NCI-H82 treated with DMSO at 0.1 percent for 48 hours (cell line): ENCODE measurements around the gene EDRF1.
"Not testable (repeated sequence)": the region's sequence is repeated elsewhere in the genome, so short reads cannot be mapped to it uniquely, and the experiment has no call there.

Experiments
- DNase-seq: peaks from one replicate; lab custom pipeline; 2025; ENCODE audit not compliant: unreplicated experiment; lab: John Stamatoyannopoulos, UW

EDRF1 gene, protein sequence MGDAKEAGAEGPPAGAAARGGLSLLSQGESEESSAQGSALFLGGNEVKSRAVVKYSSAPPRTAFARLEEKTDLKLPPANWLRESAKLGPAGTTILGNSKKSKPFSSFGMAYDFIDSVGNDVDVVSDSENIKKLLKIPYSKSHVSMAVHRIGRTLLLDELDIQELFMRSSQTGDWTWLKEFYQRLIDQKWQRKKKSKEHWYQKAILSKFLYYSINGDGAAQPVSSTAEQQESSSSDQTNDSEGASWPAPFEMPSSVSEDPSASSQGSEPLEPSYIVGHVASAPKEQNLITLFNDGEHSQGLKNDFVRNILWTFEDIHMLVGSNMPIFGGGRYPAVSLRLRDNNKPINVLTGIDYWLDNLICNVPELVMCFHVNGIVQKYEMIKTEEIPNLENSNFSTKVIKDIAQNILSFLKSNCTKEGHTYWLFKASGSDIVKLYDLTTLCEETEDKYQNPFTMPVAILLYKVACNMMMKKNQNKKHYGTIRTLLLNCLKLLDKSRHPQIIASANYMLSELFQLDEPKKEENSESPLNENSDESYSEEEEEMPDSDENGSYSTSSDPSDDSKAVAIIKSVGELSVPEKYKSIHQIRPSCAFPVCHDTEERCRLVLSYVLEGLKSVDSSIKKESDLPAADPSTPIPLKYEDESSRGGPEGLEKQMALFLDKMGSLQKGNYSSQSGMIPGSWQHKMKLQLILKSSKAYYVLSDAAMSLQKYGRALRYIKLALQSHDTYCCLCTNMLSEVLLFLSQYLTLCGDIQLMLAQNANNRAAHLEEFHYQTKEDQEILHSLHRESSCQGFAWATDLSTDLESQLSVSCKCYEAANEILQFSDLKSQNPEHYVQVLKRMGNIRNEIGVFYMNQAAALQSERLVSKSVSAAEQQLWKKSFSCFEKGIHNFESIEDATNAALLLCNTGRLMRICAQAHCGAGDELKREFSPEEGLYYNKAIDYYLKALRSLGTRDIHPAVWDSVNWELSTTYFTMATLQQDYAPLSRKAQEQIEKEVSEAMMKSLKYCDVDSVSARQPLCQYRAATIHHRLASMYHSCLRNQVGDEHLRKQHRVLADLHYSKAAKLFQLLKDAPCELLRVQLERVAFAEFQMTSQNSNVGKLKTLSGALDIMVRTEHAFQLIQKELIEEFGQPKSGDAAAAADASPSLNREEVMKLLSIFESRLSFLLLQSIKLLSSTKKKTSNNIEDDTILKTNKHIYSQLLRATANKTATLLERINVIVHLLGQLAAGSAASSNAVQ

DNA sequence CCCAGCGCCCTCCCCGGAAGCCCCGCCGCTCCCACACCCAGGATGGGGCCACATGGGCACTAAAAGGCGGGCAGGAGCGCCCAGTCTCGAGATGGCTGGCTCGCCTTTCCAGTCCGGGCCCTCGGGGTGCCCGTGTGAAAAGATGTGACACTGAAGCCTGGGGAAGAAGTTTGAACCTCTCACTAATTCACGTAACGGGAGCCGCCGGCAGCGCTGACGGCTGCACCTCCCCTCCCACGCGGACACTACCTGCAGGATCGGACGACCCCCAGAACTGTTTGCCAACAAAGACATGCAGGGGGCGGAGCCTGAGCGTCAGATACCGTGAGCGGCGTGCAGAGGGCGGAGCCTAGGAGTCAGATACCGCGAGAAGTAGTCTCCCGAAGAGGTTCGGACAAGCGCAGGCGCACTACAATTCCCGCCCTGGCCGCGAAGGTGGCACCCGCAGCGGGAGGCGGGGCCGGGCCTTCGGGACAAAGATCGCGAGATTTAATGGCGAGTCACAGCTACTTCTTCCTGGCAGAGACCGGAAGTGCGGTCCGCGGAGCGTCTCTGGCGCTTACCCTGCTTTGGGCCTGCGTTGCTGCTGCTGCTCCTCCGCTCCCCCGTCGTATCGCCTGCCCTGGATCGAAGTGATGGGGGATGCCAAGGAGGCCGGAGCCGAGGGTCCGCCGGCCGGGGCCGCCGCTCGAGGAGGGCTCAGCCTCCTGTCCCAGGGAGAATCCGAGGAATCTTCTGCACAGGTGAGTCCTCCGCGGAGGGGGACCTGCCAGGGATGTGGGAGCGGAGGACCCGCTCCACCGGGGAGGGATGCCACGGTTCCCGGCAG lies at the start of gene EDRF1:
TSS of gene EDRF1 (plus strand) at position 537 of the 829 bp plus-strand sequence. CDS start at position 636, 99 bp downstream.
- peak; percentile 96 for DNase-seq

DNA sequence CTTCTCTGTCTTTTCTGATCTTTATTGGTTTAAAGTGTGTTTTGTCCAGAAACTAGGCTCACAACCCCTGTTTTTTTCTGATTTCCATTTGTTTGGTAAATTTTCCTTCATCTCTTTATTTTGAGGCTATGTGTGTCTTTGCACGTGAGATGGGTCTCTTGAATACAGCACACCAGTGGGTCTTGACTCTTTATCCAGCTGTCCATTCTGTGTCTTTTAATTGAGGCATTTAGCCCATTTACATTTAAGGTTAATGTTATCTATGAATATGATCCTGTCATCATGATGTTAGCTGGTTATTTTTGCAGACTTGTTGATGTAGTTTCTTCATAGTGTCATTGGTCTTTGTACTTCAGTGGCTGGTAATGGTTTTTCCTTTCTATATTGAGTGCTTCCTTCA lies 46.6 kb upstream of the EDRF1 start:
- no peak for DNase-seq

DNA sequence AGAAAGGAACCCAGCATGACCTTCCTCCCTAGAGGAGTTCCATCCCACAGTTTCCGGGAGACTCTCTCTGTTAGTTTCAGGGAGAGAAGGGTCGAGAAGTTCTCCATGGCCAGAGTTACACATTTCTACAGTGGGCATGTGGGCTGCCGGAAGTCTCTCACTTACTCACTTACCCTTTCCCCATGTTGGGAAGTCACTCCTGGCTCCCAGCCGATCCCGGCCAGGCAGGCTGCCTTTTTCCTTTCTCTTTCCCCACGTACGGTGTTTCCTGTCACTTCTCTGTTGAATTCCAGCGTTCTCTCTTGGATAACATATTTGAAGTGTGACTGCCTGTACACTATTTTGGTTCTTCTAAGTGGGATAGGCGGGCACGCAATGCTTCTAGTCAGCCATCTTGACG lies 40.1 kb upstream of the EDRF1 start:
- no peak for DNase-seq

DNA sequence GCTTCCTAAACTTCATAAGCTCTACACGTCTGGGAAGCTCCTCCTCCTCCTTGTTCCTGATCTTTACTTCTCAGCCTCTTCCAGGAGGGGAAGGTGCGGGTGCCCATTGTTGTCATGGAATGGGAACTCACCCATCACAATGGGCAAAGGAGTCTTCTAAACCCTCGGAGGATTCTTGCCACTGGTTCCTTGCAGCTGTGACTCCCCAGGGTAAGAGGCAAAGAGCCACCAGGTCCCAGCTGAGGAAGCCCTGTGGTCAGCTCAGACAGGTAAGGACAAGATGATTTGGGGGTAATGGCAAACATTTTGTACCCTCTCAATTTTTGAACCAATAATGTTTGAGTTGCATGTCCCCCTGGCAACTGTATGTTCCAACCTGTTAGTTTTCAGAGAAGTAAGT lies 36.4 kb upstream of the EDRF1 start, which contains the start of gene TEX36:
TSS of gene TEX36 (minus strand) at position 101 of the 400 bp plus-strand sequence. CDS start 174 bp downstream, outside the sequence.
- no peak for DNase-seq

DNA sequence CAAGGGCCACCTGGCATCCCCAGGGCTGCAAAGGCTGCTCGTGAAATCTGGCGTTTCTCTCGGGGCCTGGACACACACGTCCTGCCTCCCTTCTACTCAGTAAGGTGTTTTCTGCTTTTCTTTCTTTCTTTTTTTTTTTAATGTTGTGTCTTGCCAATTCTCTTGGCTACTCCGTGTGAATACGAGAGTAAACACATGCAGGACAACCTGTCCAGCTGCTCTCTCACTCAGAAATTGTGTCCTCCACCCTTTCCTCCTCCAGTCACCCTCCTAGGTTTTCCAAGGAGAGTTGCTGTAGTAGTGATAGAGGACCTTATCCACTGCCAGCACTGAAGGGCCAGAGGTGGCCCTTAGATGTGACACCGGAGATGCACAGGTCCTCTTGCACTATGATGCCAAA lies 35.7 kb upstream of the EDRF1 start:
- no peak for DNase-seq

DNA sequence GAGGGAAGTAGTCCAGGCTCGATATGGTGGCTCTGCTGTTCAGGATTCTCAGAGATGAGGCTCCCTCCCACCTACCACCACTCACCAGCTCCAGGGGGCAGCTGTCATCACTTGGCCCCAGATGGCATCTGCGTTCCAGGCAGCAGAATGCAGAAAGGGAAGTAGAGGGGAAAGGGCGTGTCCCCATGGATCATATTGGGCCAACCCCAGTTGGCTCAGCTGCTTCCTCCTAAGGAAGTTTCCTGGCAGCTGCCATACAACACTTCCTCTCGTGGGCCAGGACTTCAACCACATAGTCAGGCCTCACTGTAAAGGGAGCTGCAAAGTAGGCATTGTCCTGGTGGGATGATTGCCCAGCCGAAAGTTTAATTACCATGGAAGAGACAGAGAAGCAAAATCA lies 34.9 kb upstream of the EDRF1 start:
- no peak for DNase-seq

DNA sequence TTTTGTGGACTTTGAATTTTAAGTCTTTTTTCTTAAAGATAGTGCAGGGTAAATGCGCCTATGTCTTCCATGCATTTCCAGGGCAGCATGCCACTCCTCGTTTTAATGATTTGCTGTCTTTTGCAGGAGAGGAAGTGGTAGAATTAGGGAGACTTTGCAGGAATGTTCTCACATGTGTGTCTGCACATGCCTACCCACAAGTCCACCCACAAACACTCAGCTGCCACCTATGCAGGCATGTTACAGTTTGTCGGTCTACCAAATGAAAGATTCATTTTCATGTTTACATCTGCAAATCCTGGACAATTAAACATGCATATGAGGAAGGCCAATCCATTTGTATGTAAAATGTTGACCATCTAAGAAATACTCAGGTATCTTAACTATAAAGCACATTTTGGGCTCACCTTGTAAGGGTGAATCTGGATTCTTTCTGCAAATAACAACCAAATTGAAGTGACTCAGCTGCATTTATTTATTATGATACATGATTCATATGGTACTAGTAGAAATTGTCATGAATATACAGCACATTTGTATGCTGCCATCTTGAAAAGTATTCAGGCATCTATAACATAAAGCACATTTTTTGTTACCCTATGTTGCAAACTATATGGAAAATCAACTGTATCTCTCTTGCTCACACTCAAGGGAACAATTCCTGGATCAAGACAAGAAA lies 31.9 kb upstream of the EDRF1 start:
- DNase-seq: no peak

DNA sequence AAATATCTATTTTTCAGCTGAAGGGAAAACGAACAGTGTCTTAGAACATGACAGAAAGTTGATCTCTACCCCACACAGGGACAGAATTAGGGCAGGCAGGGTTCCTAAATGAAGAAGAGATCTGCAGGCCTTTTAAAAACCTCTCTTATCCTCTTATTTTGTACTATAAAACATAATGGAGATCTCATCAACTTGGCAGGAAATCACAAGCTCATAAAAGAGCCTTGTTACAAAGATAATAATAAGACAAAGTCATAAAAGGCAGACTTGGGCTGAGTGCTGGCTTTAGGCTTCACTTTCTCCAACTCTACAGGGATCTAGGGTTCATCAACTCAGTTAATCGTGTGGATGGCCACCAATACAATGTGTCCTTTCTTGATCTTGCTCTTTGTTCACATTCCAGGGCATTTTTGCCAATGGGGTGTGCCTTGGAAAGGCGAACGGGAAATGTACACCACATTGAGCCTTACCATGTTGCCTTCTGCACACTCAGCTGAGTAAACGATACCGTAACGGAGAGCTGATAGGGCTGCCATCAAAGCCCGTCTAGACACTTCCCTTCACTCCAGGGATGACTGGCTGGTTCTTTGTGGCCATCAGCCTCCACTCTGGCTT lies 29.4 kb upstream of the EDRF1 start:
- no peak for DNase-seq

DNA sequence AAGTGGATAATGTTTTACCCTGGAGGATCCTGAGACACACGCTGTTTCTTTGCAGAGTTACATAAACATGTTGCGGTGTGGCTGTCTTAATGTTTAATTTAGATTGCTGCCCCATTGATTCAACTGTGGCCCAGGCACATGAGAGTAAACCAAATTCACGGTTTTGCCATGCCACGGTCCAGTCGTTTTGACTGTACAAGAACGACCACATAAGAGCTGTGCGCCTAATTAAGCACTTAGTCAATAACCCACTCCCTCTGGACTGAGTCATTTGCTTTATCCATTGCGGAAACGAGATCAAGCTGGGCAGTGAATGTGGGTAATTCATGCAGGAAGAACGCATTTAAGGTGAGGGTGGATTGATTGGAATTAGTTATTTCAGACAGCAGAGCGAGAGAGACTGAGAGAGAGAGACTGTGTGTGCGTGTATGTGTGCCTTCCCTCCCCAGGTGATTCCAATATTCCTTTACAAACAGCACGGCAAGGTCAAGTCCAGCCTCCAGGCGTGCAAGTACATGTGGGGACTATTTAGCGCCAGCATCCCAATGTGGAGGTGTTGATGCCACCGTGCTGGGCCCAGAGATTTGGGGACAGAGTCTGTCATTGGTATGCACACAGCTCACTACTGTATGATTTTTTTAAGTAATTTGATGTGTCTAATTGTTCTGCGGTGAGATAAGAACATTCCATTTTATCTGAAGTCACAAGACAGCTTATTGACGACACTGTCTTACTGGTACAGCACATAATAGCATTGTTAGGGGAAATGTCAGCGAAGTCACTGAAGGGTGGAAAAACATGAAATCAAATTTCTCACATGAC lies 28.1 kb upstream of the EDRF1 start:
- no peak for DNase-seq

DNA sequence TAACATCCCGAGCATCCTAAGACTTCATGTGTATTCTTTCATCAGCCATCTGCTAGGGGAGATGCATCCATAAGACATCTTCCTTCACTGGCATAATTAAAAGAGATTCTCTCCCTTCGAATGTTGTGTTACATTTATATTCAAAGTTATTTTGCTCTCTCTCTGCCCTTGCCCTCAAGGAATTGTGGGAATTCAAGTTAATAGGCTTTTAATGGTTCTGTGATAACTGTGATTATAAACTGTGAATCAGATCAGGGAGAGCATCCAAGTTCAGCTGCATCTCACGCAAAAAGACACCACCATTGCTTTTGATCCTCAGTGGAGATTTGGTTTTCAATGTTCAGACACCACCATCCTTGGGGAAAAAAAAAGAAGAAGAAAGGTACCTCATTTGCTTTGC lies 27.3 kb upstream of the EDRF1 start:
- no peak for DNase-seq

DNA sequence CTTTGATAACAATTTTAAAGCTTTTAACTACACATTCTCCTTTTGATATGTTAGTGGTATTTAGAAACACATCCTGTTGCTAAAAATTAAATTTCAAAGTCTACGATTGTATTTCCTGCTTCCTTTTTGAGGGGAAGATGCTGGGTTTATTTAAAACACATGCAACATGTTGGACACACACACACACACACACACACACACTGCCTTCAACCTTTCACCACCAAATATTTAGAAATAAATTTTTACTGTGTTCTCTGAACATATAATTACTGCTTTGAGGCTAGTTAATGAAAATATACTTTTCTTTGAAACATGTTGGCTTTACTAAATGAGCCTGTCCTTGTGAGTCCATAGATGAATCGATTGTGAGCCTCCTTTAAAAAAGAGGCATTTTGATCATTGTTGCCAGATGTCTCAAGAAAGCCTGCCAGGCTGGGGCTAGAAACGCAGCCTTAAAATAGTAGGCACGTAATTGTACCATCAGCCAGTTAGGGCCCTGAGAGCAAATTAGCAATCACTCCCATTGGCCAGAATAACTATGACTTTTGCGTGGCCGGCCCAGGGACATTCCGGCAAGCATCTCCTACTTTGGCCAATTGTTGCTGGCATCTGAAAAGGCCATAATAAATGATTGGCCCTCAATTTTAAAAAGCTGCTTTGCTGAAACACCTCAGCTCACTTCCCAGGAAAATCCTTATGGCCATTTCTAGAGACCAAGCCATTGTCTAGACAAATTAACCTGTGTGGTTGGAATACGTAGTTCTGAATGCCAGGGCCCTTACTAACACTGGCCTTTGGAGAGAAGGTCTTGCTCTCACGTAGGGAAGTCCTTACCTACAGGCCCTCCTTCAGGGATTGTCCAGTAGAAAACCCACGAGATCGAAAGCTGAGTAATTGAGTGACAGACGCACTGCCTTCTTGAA lies 26.6 kb upstream of the EDRF1 start:
- DNase-seq: no peak

DNA sequence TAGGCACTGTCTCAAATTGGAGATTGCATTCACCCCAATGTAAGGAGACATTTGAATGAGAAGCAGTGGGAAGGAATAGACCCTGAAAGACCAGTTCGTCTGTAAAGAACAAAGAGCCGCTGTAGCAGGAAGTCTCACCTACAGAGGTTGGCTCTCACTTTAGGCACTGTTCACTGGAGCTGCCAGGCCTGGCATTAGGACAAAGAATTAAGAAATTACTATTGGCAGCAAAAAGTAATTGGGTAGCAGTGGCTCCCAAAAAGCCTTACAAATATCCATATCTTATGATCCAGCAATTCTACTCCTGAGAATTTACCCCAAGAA lies 26.0 kb upstream of the EDRF1 start:
- DNase-seq: no peak

DNA sequence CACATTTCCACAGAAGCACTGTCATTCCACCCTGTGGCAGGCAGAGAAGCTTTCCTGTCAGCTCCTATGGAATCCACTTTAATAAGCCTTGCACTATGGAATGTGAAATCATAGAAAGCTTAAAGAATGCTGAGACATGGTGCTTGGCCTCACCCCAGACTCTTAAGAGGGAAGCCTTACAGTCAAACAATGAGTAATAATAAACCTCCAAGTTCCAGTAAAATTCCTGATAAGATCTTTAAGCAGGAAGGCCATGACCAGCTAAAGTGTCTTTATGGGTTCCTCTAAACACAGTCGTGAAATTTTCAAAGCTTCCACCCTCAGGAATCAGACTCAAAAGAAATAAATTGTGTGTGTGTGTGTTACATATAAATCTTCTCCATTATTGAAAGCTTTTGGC lies 24.6 kb upstream of the EDRF1 start:
- DNase-seq: no peak

DNA sequence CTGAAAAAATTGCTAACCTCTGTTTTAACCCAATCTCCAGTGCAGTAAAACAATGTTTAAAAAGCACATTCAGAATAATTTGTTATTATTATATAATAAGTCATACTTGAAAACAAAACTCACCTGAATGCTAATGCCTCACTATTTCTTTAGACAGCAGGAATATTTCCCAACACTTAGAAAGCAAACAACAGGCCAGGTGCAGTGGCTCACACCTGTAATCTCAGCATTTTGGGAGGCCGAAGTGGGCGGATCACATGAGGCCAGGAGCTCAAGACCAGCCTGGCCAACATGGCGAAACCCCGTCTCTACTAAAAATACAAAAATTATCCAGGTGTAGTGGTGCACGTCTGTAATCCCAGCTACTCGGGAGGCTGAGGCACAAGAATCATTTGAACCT lies 22.6 kb upstream of the EDRF1 start:
- DNase-seq: not testable (repeated sequence)

DNA sequence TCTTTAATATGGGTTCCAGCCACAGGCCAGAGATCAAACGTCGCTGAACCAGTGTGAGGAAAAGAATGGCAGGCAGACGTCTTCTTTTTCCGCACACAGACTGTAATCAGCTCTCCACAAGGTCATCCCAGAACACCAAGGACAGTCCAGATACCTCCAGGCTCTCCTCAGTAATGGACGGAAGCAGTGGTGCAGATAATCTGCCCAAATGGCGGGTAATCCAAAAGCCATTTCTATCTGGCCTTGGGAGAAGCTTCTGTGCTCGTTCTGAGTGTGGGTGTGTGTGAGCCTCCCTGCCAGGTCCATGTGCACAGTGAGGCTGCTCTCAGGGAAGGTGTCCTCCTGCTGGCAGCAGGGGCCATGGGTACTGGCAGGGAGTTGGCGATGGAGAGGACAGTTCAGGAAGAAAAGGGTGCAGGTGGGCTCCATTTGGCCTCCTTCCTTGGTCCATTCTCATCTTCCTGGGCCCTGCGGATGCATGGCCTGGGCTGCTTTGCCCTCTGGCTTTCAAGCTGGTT lies 21.0 kb upstream of the EDRF1 start:
- no peak for DNase-seq

DNA sequence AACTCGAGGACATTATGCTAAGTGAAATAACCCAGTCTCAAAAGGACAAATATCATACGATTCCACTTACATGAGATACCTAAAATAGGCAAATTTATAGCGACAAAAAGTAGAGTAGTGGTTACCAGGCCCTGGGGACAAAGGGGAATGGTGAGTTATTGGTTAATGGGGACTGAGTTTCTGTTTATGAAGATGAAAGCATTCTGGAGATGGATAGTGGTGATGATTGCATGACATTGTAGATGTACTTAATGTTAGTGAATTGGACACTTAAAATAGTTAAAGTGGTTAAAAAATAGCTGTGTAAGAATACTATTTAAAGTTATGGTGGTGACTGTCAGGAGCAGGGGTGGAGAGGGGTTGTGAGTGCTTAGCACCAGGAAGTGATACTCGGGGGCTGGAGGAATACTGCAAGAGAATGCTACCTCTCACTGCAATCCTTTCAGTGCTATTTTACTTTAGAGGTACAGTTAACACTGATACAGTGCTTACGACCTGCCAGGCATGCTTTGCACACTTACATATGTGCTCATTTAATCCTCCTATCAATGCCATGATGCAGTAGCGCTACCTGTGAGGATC lies 19.9 kb upstream of the EDRF1 start:
- DNase-seq: no peak

DNA sequence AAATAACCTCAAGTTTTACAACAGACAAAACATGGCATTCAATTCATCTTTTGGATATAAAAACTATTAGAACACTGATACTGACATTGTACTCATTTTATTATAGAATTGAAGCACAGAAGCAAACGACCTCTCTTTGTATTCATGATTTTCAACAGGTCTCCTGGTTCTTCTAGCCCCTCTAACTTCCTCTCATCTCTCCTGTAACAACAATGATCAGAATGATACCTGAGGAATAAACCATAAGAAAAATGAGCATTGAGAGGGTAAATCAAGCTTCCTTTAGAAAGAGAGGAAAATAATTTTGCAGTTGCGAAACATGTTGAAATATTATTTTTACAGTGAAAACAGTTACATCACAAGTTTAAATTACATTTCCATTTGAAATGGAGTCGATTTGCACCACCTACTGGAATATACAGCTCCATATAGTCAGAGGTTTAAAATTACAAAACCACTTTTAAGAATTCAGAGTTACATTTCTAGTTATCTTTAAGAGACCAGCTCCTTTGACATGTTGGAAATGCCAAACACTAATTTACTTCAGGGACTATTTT lies 19.1 kb upstream of the EDRF1 start:
- no peak for DNase-seq
